ENCODE data around the gene MYO18B.

Gene MYO18B

DNA sequence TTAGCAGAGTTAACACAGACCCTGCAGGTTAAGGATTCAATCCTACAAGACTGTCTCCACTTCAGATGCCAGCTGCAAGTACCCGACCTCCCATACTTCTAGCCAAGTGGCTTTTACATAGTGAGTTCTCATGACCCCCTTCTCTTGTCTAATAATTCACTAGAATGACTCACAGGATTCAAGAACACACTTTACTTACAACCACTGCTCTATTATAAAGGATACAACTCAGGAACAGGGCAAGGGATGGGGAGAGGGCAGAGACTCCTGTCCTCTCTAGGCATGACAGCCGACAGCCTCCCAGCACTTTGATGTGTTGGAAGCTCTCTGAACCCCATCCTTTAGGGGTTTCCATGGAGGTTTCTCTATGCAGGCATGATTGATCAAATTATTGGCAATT is 60.0 kb downstream of the MYO18B start:
- Mint-ChIP-seq H3K36me3 (no peaks in the 10 kb centered on the region), H3K27me3 (peaks cover 9% of the 10 kb centered on the region), H3K27ac (no peak overlapping the region), H3K4me3 (no peak overlapping the region), H3K4me1 (no peaks in the 10 kb centered on the region), H3K9me3 (no peaks in the 10 kb centered on the region)

DNA sequence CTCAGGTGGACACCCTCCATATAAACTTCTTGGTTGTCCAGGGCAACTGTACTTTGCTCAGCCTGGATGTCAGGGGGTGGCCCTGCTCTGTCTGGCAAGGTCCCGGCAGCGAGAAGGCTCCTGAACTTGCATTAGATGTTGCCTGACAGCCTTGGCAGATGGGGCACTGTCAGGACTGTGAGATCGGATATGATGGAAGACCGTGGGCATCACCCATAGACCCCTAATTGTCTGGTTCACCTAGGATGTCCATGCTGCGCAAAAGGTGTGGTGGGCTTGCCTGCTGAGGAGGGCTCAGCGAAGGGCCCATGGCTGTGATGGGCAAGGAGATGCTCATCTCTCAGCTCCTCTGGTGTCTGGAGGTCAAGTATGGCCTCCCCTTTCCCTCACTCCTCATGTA is 62.7 kb downstream of the MYO18B start:
- no peaks in the 10 kb centered on the region for H3K9me3 Mint-ChIP-seq
- H3K4me1 Mint-ChIP-seq: no peaks in the 10 kb centered on the region
- no peak overlapping the region for H3K4me3 Mint-ChIP-seq
- H3K27me3 Mint-ChIP-seq: peaks cover 3% of the 10 kb centered on the region
- no peak overlapping the region for H3K27ac Mint-ChIP-seq
- no peaks in the 10 kb centered on the region for H3K36me3 Mint-ChIP-seq

DNA sequence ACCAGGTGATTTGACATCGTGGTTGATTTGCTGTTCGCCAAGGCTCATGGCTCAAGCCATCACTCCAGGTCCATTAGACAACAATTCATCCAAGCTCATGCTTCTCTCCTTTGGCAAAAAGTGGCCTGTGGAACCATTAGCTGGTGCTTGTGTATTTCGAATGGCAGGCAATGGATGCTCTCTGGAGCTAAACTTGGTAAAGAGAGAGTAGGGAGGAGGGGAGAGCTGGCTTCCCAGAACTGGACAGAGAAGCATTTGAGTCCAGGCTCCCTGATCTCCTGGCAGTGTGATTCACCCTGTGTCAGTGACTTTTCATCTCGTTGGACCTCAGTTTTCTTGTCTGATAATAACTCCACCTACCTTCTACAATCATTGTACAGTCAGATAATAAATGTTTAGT is 64.6 kb downstream of the MYO18B start:
- no peaks in the 10 kb centered on the region for H3K4me1 Mint-ChIP-seq
- H3K9me3 Mint-ChIP-seq: no peaks in the 10 kb centered on the region
- H3K27ac Mint-ChIP-seq: no peak overlapping the region
- H3K27me3 Mint-ChIP-seq: peaks cover 3% of the 10 kb centered on the region
- no peaks in the 10 kb centered on the region for H3K36me3 Mint-ChIP-seq
- no peak overlapping the region for H3K4me3 Mint-ChIP-seq

DNA sequence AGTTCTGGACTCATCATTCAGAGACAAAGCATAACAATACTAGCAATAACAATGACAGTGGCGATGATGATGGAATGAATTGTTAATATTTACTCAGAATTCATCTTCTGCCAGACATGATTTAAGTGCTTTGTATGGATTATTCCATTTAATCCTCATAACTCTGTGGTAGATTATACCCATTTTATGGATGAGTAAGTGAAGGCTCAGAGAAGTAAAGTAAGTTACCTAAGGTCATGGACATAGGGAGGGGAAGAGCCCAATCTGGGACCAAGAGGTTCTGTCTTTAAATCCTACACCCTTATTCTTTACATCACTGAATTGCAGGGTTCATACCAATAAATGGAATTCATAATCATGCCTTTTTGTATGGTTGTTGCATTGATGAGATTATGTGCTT is 72.7 kb downstream of the MYO18B start:
- no peak overlapping the region for H3K4me3 Mint-ChIP-seq
- H3K27ac Mint-ChIP-seq: no peak overlapping the region
- peaks cover under 1% of the 10 kb centered on the region for H3K9me3 Mint-ChIP-seq
- H3K36me3 Mint-ChIP-seq: no peaks in the 10 kb centered on the region
- no peaks in the 10 kb centered on the region for H3K4me1 Mint-ChIP-seq
- H3K27me3 Mint-ChIP-seq: peaks cover 13% of the 10 kb centered on the region

DNA sequence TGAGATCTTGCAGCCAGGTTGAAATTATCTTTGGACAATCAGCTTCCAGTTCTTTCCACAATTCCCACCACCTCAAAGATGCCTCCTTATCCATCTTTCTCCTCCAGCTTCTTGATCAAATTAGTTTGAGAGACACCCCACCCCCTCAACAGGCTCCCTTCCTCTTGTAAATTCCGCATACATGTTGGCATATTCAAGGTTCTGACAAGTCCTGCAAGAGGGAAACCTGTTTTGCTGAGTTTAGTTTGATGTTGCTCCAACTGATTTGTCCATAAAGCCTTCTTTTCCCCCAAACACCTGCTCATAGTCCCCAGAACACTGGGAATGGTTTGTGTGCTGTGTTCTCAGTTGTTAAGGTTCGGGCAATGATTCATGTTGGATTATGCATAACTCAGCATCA is 73.6 kb downstream of the MYO18B start:
- Mint-ChIP-seq H3K4me1 (no peaks in the 10 kb centered on the region), H3K36me3 (peaks cover 1% of the 10 kb centered on the region), H3K27ac (no peak overlapping the region)

GRCh38 chr22:25816522-25817059 is 74.6 kb downstream of the MYO18B start:
- H3K27me3 Mint-ChIP-seq: peaks cover 15% of the 10 kb centered on the region

More for the DNA sequence above, 73.6 kb downstream of the MYO18B start:
- Mint-ChIP-seq H3K9me3 (peaks cover 5% of the 10 kb centered on the region), H3K27me3 (peaks cover 13% of the 10 kb centered on the region), H3K4me3 (no peak overlapping the region)

DNA sequence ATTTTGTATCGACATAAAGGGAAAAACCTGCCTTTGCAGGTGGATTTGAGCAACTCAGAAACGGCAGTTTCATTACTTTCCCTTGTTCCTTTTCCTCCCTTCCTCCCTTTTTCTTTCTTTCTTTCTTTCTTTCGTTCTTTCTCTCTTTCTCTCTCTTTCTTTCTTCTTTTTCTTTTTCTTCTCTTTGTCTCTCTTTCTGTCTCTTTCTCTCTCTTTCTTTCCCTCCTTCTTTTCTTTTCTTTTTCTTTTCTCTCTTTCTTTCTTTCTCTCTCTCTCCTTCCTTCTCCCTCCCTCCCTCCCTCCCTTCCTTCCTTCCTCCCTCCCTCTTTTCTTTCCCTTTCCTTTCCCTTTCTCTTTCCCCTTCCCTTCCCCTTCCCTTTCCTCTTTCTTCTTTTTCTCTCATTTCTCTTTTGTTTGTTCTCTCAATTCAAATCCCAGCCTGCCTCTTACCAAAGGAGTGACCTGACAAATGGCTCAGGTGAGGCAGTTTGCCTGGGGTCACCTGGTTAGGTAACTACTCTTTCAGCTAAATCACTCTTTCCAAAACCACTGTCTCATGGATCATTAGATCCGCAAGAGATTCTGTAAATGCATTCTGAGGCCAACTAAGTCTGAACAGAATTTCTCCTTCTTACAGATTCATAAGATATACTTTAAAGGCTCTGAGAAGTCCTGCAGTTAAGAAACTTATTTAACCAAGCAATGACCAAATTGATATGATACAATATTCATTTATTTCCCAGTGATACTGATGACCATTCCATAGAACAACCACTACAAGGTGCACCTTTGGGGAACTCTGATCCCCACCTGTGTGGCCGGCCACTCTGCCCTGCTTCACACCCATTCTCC is 75.3 kb downstream of the MYO18B start:
- Mint-ChIP-seq H3K27me3 (peaks cover 18% of the 10 kb centered on the region), H3K9me3 (peaks cover 7% of the 10 kb centered on the region), H3K36me3 (peaks cover 1% of the 10 kb centered on the region), H3K27ac (no peak overlapping the region), H3K4me3 (no peak overlapping the region), H3K4me1 (no peaks in the 10 kb centered on the region)

More at GRCh38 chr22:25816522-25817059, 74.6 kb downstream of the MYO18B start:
- Mint-ChIP-seq H3K36me3 (peaks cover 1% of the 10 kb centered on the region), H3K27ac (no peak overlapping the region), H3K9me3 (peaks cover 5% of the 10 kb centered on the region), H3K4me3 (no peak overlapping the region), H3K4me1 (no peaks in the 10 kb centered on the region)

GRCh38 chr22:25818541-25818940 is 76.6 kb downstream of the MYO18B start:
- H3K4me1 Mint-ChIP-seq: no peaks in the 10 kb centered on the region
- H3K36me3 Mint-ChIP-seq: peaks cover 1% of the 10 kb centered on the region
- peaks cover 23% of the 10 kb centered on the region for H3K27me3 Mint-ChIP-seq
- H3K4me3 Mint-ChIP-seq: no peak overlapping the region
- H3K9me3 Mint-ChIP-seq: peaks cover 9% of the 10 kb centered on the region
- no peak overlapping the region for H3K27ac Mint-ChIP-seq

GRCh38 chr22:25822344-25822743 is 80.4 kb downstream of the MYO18B start:
- no peaks in the 10 kb centered on the region for H3K4me1 Mint-ChIP-seq
- H3K9me3 Mint-ChIP-seq: peaks cover 9% of the 10 kb centered on the region
- peaks cover 1% of the 10 kb centered on the region for H3K36me3 Mint-ChIP-seq
- peaks cover 18% of the 10 kb centered on the region for H3K27me3 Mint-ChIP-seq
- H3K4me3 Mint-ChIP-seq: no peak overlapping the region
- H3K27ac Mint-ChIP-seq: no peak overlapping the region

- H3K9me3 Mint-ChIP-seq: peaks cover 9% of the 10 kb centered on the region
- no peaks in the 10 kb centered on the region for H3K4me1 Mint-ChIP-seq
- peaks cover 15% of the 10 kb centered on the region for H3K27me3 Mint-ChIP-seq
- H3K36me3 Mint-ChIP-seq: peaks cover 1% of the 10 kb centered on the region
- H3K4me3 Mint-ChIP-seq: no peak overlapping the region
- H3K27ac Mint-ChIP-seq: no peak overlapping the region
Observed at GRCh38 chr22:25823276-25823675, 81.3 kb downstream of the MYO18B start.

DNA sequence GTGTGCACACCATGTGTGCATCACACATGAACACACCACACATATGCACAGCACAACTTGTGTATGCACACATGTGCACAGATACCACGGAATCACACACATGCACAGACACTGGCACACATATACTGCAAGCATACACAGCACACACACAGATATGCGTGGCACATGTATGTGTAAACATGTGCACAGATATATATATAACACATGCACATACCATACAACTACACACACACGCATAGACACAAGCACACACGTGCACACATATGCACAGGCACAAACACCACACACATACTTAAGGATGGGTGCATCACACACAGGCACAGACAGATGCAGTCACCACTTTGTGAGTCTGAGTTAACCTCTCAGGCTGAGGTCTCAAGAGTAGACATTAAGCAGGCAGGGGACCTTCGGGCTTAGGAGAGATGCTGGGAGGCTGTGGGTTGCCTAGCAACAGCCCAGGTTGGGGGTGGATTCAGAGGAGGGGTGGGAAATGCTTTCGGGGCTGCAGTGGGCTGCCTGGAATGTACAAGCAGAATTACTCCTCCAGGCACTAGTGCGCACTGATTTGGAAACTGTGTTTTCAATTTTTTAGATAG is 82.9 kb downstream of the MYO18B start:
- H3K4me3 Mint-ChIP-seq: no peak overlapping the region
- H3K9me3 Mint-ChIP-seq: peaks cover 6% of the 10 kb centered on the region
- H3K4me1 Mint-ChIP-seq: no peaks in the 10 kb centered on the region
- H3K27ac Mint-ChIP-seq: no peak overlapping the region
- H3K36me3 Mint-ChIP-seq: peaks cover under 1% of the 10 kb centered on the region
- H3K27me3 Mint-ChIP-seq: peaks cover 15% of the 10 kb centered on the region

GRCh38 chr22:25827415-25827814 is 85.4 kb downstream of the MYO18B start:
- Mint-ChIP-seq H3K4me1 (no peaks in the 10 kb centered on the region), H3K27ac (no peak overlapping the region), H3K36me3 (no peaks in the 10 kb centered on the region), H3K9me3 (peaks cover under 1% of the 10 kb centered on the region), H3K27me3 (peaks cover 7% of the 10 kb centered on the region), H3K4me3 (no peak overlapping the region)

DNA sequence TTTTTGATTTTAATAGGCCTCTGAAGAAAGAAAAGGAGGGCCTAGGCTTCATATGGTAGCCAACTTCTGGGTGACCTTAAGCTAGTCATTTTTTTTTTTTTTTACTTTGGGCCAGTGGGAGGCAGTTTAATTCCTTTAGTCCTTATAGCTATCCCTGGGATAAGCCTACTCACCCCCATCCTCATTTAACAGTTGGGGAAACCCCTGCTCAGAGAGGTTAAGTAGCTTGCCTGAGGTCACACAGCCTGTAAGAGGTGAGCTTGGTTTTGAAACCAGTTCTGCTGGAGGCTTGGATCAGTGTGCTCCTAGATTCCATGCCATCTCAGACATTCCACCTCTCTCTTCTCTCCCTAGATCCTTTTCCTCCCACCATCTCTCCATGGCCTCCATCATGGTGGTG is 86.4 kb downstream of the MYO18B start:
- Mint-ChIP-seq H3K27ac (no peak overlapping the region), H3K4me1 (no peaks in the 10 kb centered on the region), H3K27me3 (peaks cover 4% of the 10 kb centered on the region), H3K4me3 (no peak overlapping the region), H3K9me3 (no peaks in the 10 kb centered on the region), H3K36me3 (no peaks in the 10 kb centered on the region)

DNA sequence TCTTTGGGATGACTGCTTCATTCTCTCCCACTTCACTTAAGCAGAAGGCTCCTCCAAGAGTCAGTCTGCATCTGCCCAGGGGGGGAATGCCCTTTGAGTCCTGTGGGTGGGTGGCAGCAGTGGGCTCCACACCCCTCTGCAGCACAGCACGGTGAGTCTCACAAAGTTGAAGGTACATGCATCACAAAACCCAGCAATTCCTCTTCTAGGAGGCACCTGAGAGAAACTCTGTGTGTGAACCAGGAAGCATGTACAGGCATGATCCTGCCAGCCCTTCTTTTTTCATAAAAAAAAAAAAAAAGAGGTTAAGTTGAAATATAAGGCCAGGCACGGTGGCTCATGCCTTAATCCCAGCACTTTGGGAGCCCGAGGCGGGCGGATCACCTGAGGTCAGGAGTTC is 87.2 kb downstream of the MYO18B start:
- no peaks in the 10 kb centered on the region for H3K9me3 Mint-ChIP-seq

GRCh38 chr22:25829808-25830777 is 88.1 kb downstream of the MYO18B start:
- H3K9me3 Mint-ChIP-seq: no peaks in the 10 kb centered on the region
- H3K27ac Mint-ChIP-seq: no peak overlapping the region
- H3K36me3 Mint-ChIP-seq: no peaks in the 10 kb centered on the region
- H3K27me3 Mint-ChIP-seq: peaks cover 2% of the 10 kb centered on the region
- no peaks in the 10 kb centered on the region for H3K4me1 Mint-ChIP-seq
- H3K4me3 Mint-ChIP-seq: no peak overlapping the region

More for the DNA sequence above, 87.2 kb downstream of the MYO18B start:
- no peak overlapping the region for H3K27ac Mint-ChIP-seq
- H3K4me1 Mint-ChIP-seq: no peaks in the 10 kb centered on the region
- no peaks in the 10 kb centered on the region for H3K36me3 Mint-ChIP-seq
- H3K4me3 Mint-ChIP-seq: no peak overlapping the region
- H3K27me3 Mint-ChIP-seq: peaks cover 2% of the 10 kb centered on the region

Data from activated naive CD4-positive, alpha-beta T cell treated with anti-CD3 and anti-CD28 coated beads, Interleukin-2, amount 50 U/mL, for 24 hours (primary cell).